Retinal pigment epithelial cell (primary cell): ENCODE data around the gene NATD1.

Experiments
- DNase-seq: peaks from one replicate; pipeline ENCODE4 v3.0.0-alpha.2; 2010; ENCODE audit warnings: low read depth
- H3K4me3 ChIP-seq: 2 replicates; pipeline ENCODE4 v1.5.1; 2011; ENCODE audit warnings: mild to moderate bottlenecking, low read length, control low read depth, moderate library complexity
- CTCF ChIP-seq: conservative IDR thresholded peaks from 2 replicates; pipeline ENCODE4 v1.5.1; 2011; ENCODE audit warnings: low read depth, low read length, control low read depth, inconsistent platforms

The NATD1 gene

GRCh38 chr17:21252796-21253645 lies at the start of gene NATD1:
Gene NATD1 (minus strand): TSS chr17:21253410. CDS start chr17:21253264, 146 bp downstream.
- H3K4me3 ChIP-seq, result peak within 1 kb of the TSS; percentile 59
- TF ChIP-seq CTCF, result no peak
- DNase-seq, result peak; percentile 38

GRCh38 chr17:21301593-21302550 lies 48.7 kb upstream of the NATD1 start:
- no peak for TF ChIP-seq CTCF
- no peak overlapping the region for H3K4me3 ChIP-seq
- DNase-seq, result no peak

- no peak for TF ChIP-seq CTCF
- no peak overlapping the region for H3K4me3 ChIP-seq
- DNase-seq, result no peak
Measured at GRCh38 chr17:21300601-21301571, 47.7 kb upstream of the NATD1 start.

- H3K4me3 ChIP-seq, result no peak overlapping the region
- no peak for TF ChIP-seq CTCF
- no peak for DNase-seq
Measured at GRCh38 chr17:21299981-21300600, 46.9 kb upstream of the NATD1 start.

- DNase-seq, result no peak
- no peak for TF ChIP-seq CTCF
- H3K4me3 ChIP-seq, result no peak overlapping the region
Measured at GRCh38 chr17:21298983-21299519, 45.8 kb upstream of the NATD1 start.
